Cerebellar nuclear complex (tissue), 1 donor: Measurements from ENCODE around the gene GUCA2B.

Source experiments
- DNase-seq, 2 experiments: peaks; one replicate each; lab custom pipeline; 2025; lab: John Stamatoyannopoulos, UW

Gene GUCA2B

GRCh38 chr1:42184616-42185015, 31.4 kb downstream of the GUCA2B start:
- DNase-seq: no peak

GRCh38 chr1:42186152-42186551, 32.9 kb downstream of the GUCA2B start:
- DNase-seq: no peak

GRCh38 chr1:42189931-42190853, 37.0 kb downstream of the GUCA2B start:
- DNase-seq: no peak

- DNase-seq: no peak
These were observed 38.1 kb downstream of the GUCA2B start for GRCh38 chr1:42191319-42191718.

GRCh38 chr1:42192106-42192505, 38.9 kb downstream of the GUCA2B start:
- no peak for DNase-seq

- no peak for DNase-seq
These were observed 42.6 kb downstream of the GUCA2B start for GRCh38 chr1:42195841-42196240.

GRCh38 chr1:42198251-42198650, 45.0 kb downstream of the GUCA2B start:
- DNase-seq: no peak

GRCh38 chr1:42201986-42202385, 48.8 kb downstream of the GUCA2B start:
- DNase-seq: no peak
